D721Med (cell line): ENCODE results near the gene CRYGA.

Source experiments
- DNase-seq: peaks from one replicate; pipeline ENCODE4 v3.0.0; 2011; ENCODE audit warnings: low spot score; ENCODE audit not compliant: insufficient read length
- FAIRE-seq: peaks from 2 replicates; lab custom pipeline; 2011; peaks lifted over from hg19 to GRCh38; lab: Jason Lieb, UNC
- CTCF ChIP-seq: IDR thresholded peaks from 2 replicates; pipeline ENCODE4 v1.5.1; 2012; ENCODE audit warnings: mild to moderate bottlenecking, control low read depth; ENCODE audit not compliant: insufficient read depth; ENCODE audit errors: missing control alignments

The CRYGA gene

GRCh38 chr2:208163489-208163888 is at the start of gene CRYGA:
CRYGA (minus strand) TSS chr2:208163589; CDS start chr2:208163556, 33 bp downstream.
- no peak for DNase-seq
- no peak for TF ChIP-seq CTCF
- no peak for FAIRE-seq

GRCh38 chr2:208210688-208211451 is 47.5 kb upstream of the CRYGA start:
- FAIRE-seq (no peak), DNase-seq (no peak)
- no peak for TF ChIP-seq CTCF

- TF ChIP-seq CTCF, result no peak
- no peak for DNase-seq
- FAIRE-seq, result no peak
These were observed 45.1 kb upstream of the CRYGA start for GRCh38 chr2:208208335-208209085.

GRCh38 chr2:208207769-208208168 is 44.4 kb upstream of the CRYGA start:
- FAIRE-seq (no peak), DNase-seq (no peak)
- no peak for TF ChIP-seq CTCF

- FAIRE-seq (no peak), DNase-seq (no peak)
- no peak for TF ChIP-seq CTCF
These were observed 40.8 kb upstream of the CRYGA start for GRCh38 chr2:208204166-208204565.

- FAIRE-seq (no peak), DNase-seq (no peak)
- no peak for TF ChIP-seq CTCF
These were observed 32.1 kb upstream of the CRYGA start for GRCh38 chr2:208195531-208195930.

- no peak for TF ChIP-seq CTCF
- DNase-seq (no peak), FAIRE-seq (no peak)
These were observed 29.3 kb upstream of the CRYGA start for GRCh38 chr2:208192611-208193236.
